H1 (cell line): ENCODE results near the gene HYLS1. TPM values are rescaled to one million over a fixed set of nuclear protein-coding genes. Genes with fewer than 3 reads are reported as not detected.

ENCODE experiments used
- CTCF ChIA-PET: fragments of 300-600 bp; sonication (Branson Sonifier 250); formaldehyde crosslinking; loops from one replicate; lab custom pipeline; 2021; ENCODE audit not compliant: partially characterized antibody; lab: Charles Lee
- POLR2A ChIA-PET: fragments of 300-600 bp; sonication (Branson Sonifier 250); formaldehyde crosslinking; loops from one replicate; lab custom pipeline; 2021; ENCODE audit warnings: inconsistent platforms; ENCODE audit not compliant: partially characterized antibody; lab: Charles Lee
- DNase-seq, 2 experiments: peaks; one replicate each; pipeline versions ENCODE4 v3.0.0 to v3.0.0-alpha.2; 2010 to 2022; ENCODE audit warnings: low spot score in 2 of 2, low read depth in 1 of 2, mixed read lengths in 1 of 2
- FAIRE-seq: peaks from 2 replicates; lab custom pipeline; 2011; peaks lifted over from hg19 to GRCh38; lab: Jason Lieb, UNC
- H2AFZ ChIP-seq: 2 replicates; pipeline ENCODE4 v1.8.1; 2012; ENCODE audit warnings: low read length, inconsistent platforms
- H2AK5ac ChIP-seq: 2 replicates; pipeline ENCODE4 v1.6.1; 2013; ENCODE audit warnings: low read depth, low read length
- H2BK120ac ChIP-seq: replicated peaks from 2 replicates; pipeline ENCODE3; 2013; ENCODE audit warnings: low read depth, low read length, inconsistent platforms
- H2BK12ac ChIP-seq: 2 replicates; pipeline ENCODE4 v1.6.1; 2013; ENCODE audit warnings: low read depth, low read length
- H2BK15ac ChIP-seq: 2 replicates; pipeline ENCODE4 v1.6.1; 2013; ENCODE audit warnings: low read length
- H2BK20ac ChIP-seq: 2 replicates; pipeline ENCODE4 v1.6.1; 2013; ENCODE audit warnings: low read length
- H2BK5ac ChIP-seq: 2 replicates; pipeline ENCODE4 v1.6.1; 2013; ENCODE audit warnings: low read depth, low read length
- H3K14ac ChIP-seq: 2 replicates; pipeline ENCODE4 v1.6.1; 2013; ENCODE audit warnings: inconsistent platforms; ENCODE audit not compliant: insufficient read length
- H3K18ac ChIP-seq: 2 replicates; pipeline ENCODE4 v1.6.1; 2013; ENCODE audit warnings: low read length; ENCODE audit errors: extremely low read depth
- H3K23ac ChIP-seq: 2 replicates; pipeline ENCODE4 v1.6.1; 2013; ENCODE audit warnings: inconsistent platforms; ENCODE audit not compliant: insufficient read length
- H3K23me2 ChIP-seq: 2 replicates; pipeline ENCODE4 v1.6.1; 2013; ENCODE audit warnings: low read depth, low read length
- H3K27ac ChIP-seq: 2 replicates; pipeline ENCODE4 v1.6.1; 2011; ENCODE audit warnings: low read depth, low read length, inconsistent platforms
- H3K27me3 ChIP-seq, 4 experiments: replicated peaks in 1 of 4; 1 replicate in 1 of 4; 2 replicates in 3 of 4; pipeline versions ENCODE4 v1.6.1 to v1.8.1; 2011 to 2013; ENCODE audit warnings: low read length in 3 of 4, mild to moderate bottlenecking in 3 of 4, inconsistent platforms in 2 of 4, mixed read lengths in 2 of 4, moderate library complexity in 1 of 4; ENCODE audit not compliant: control insufficient read depth in 3 of 4, insufficient read depth in 3 of 4; ENCODE audit errors: extremely low read depth in 1 of 4
- H3K36me3 ChIP-seq, 4 experiments: 2 replicates each; pipeline versions ENCODE4 v1.6.1 to v1.8.1; 2011 to 2013; ENCODE audit warnings: mild to moderate bottlenecking in 4 of 4, low read length in 3 of 4, moderate library complexity in 2 of 4, control low read depth in 1 of 4, inconsistent platforms in 1 of 4; ENCODE audit not compliant: insufficient read depth in 4 of 4, control insufficient read depth in 2 of 4
- H3K4ac ChIP-seq: replicated peaks from 2 replicates; pipeline ENCODE3; 2013; ENCODE audit warnings: low read length, low read depth, mixed read lengths, inconsistent platforms; ENCODE audit not compliant: insufficient read length
- H3K4me1 ChIP-seq, 4 experiments: replicated peaks in 1 of 4; 1 replicate in 1 of 4; 2 replicates in 3 of 4; pipeline versions ENCODE4 v1.6.1 to v1.8.1; 2011 to 2013; ENCODE audit warnings: low read length in 3 of 4, inconsistent platforms in 2 of 4, mixed read lengths in 1 of 4; ENCODE audit not compliant: insufficient read depth in 4 of 4, control insufficient read depth in 3 of 4
- H3K4me2 ChIP-seq, 2 experiments: 2 replicates each; pipeline versions ENCODE4 v1.6.1 to v1.8.1; 2011 to 2013; ENCODE audit warnings: low read depth in 2 of 2, low read length in 2 of 2, control low read depth in 1 of 2, inconsistent platforms in 1 of 2, mild to moderate bottlenecking in 1 of 2; ENCODE audit not compliant: insufficient read depth in 1 of 2
- H3K4me3 ChIP-seq, 4 experiments: fragments of 200-600, 300-600 bp in 1 of 4; sonication (generic), shearing (Covaris generic), sonication (Bioruptor Twin) in 1 of 4; 2 replicates each; pipeline versions ENCODE4 v1.5.1 to v1.8.1; 2011 to 2016; ENCODE audit warnings: low read length in 4 of 4, low read depth in 3 of 4, control low read depth in 2 of 4, inconsistent platforms in 2 of 4, mild to moderate bottlenecking in 2 of 4, mixed read lengths in 1 of 4, moderate library complexity in 1 of 4; ENCODE audit not compliant: insufficient read depth in 2 of 4; ENCODE audit errors: extremely low read depth in 1 of 4
- H3K56ac ChIP-seq: replicated peaks from 2 replicates; pipeline ENCODE3; 2013; ENCODE audit warnings: low read depth, mild to moderate bottlenecking, mixed read lengths, low read length, inconsistent platforms; ENCODE audit not compliant: insufficient read length
- H3K79me1 ChIP-seq: 2 replicates; pipeline ENCODE4 v1.6.1; 2013; ENCODE audit warnings: low read depth, low read length, control low read depth
- H3K79me2 ChIP-seq, 2 experiments: 2 replicates each; pipeline versions ENCODE4 v1.6.1 to v1.8.1; 2012 to 2013; ENCODE audit warnings: low read length in 2 of 2, mild to moderate bottlenecking in 2 of 2, inconsistent platforms in 1 of 2; ENCODE audit not compliant: insufficient read depth in 2 of 2, control insufficient read depth in 1 of 2
- H3K9ac ChIP-seq, 4 experiments: replicated peaks in 1 of 4; 1 replicate in 1 of 4; 2 replicates in 3 of 4; pipeline versions ENCODE4 v1.6.1 to v1.8.1; 2011 to 2013; ENCODE audit warnings: low read depth in 3 of 4, low read length in 3 of 4, control low read depth in 2 of 4, mild to moderate bottlenecking in 2 of 4, moderate library complexity in 2 of 4, inconsistent platforms in 1 of 4; ENCODE audit errors: extremely low read depth in 1 of 4
- H3K9me3 ChIP-seq, 2 experiments: 2 replicates each; pipeline versions ENCODE4 v1.6.1 to v1.8.1; 2012 to 2013; ENCODE audit warnings: mild to moderate bottlenecking in 2 of 2, moderate library complexity in 2 of 2, control low read depth in 1 of 2, inconsistent platforms in 1 of 2, low read depth in 1 of 2, low read length in 1 of 2, mixed read lengths in 1 of 2; ENCODE audit not compliant: insufficient read depth in 2 of 2
- H4K20me1 ChIP-seq, 2 experiments: replicated peaks in 1 of 2; 2 replicates each; pipeline versions ENCODE3 to v1.8.1; 2011 to 2013; ENCODE audit warnings: inconsistent platforms in 2 of 2, low read length in 2 of 2, mild to moderate bottlenecking in 1 of 2; ENCODE audit not compliant: insufficient read depth in 2 of 2, control insufficient read depth in 1 of 2
- H4K5ac ChIP-seq: 2 replicates; pipeline ENCODE4 v1.6.1; 2013; ENCODE audit warnings: low read length, low read depth, mixed read lengths, inconsistent platforms; ENCODE audit not compliant: insufficient read length
- H4K8ac ChIP-seq: 2 replicates; pipeline ENCODE4 v1.8.0; 2013; ENCODE audit warnings: mild to moderate bottlenecking, moderate library complexity, low read length, inconsistent platforms; ENCODE audit not compliant: insufficient read depth; ENCODE audit errors: extremely low read depth
- H4K91ac ChIP-seq: replicated peaks from 2 replicates; pipeline ENCODE3; 2013; ENCODE audit warnings: low read length, mixed read lengths, inconsistent platforms; ENCODE audit not compliant: insufficient read length
- CEBPB ChIP-seq: IDR thresholded peaks from 2 replicates; pipeline ENCODE4 v1.6.1; 2012; ENCODE audit warnings: low read depth, low read length
- SIX5 ChIP-seq: IDR thresholded peaks from 2 replicates; pipeline ENCODE4 v1.6.1; 2011; ENCODE audit warnings: mild to moderate bottlenecking, low read depth, low read length
- WGBS, 2 experiments: shearing (Covaris generic) in 1 of 2; methylation state at CpG; one replicate each; pipeline versions ENCODE4 v1.1.6 to v1.1.7; 2013 to 2015; ENCODE audit warnings: low lambda C conversion rate in 2 of 2, mixed read lengths in 2 of 2, inconsistent platforms in 1 of 2, low coverage in 1 of 2, missing lambda C conversion rate in 1 of 2; ENCODE audit not compliant: insufficient replicate concordance in 2 of 2, insufficient coverage in 1 of 2, insufficient read length in 1 of 2; ENCODE audit errors: extremely low coverage in 1 of 2, missing lambda C conversion rate in 1 of 2; 5-methylcytosine and 5-hydroxymethylcytosine counted together
- polyA plus RNA-seq, 7 experiments: library from polyadenylated mRNA; depleted of rRNA in 3 of 7; stranded (reverse) in 5 of 7; unstranded in 2 of 7; fragments of >200 nt in 5 of 7; fragments of 200-250 nt in 2 of 7; gene quantifications; 1 replicate in 5 of 7; 2 replicates in 1 of 7; 4 replicates in 1 of 7; pipeline versions ENCODE4 v1.2.1 to v1.2.3, GENCODE V29; 2011 to 2013; ENCODE audit warnings: missing spikeins in 2 of 7, mixed read lengths in 2 of 7
- total RNA-seq: library from RNA; stranded (reverse); fragmentation: NEBNext Ultra II Directional; extraction: Animal tissue kit (Norgen Biotek cat#: 25700); gene quantifications from 2 replicates; pipeline ENCODE4 v1.2.1, GENCODE V29; 2021

HYLS1 gene
- total and polyA plus RNA-seq, 2 of the 8 experiments (the other 6 are each of a cell fraction or from before 2014, with no cell fraction given): 5.1 to 11.6 TPM

- CTCF ChIA-PET: interaction anchor here (0.8 to 7.0 kb wide), 10 partner anchors 8 to 264 kb away, joined by 3 to 76 read pairs (median 3); partner anchors contain the start of gene VSIG10L2
- H3K9ac ChIP-seq: no peak overlapping the region; a peak in 1 of 7 replicates
Observed at GRCh38 chr11:125929445-125930075, 42.1 kb downstream of the HYLS1 start.

More at GRCh38 chr11:125929445-125930075, 42.1 kb downstream of the HYLS1 start:
- no peak overlapping the region for H2BK12ac ChIP-seq
- peaks cover 6 to 14% (median 11%) of the 10 kb centered on the region in 4 experiments for H3K4me1 ChIP-seq
- FAIRE-seq (no peak), DNase-seq (no peak)
- H2AFZ ChIP-seq: no peak overlapping the region
- H3K4ac ChIP-seq: no peak overlapping the region
- no peak overlapping the region for H4K91ac ChIP-seq
- H3K9me3 ChIP-seq: no peaks in the 10 kb centered on the region
- no peak overlapping the region for H3K4me3 ChIP-seq
- no peak overlapping the region for H3K4me2 ChIP-seq
- WGBS, 2 experiments: 84% methylated on average over 9 of the region's 9 CpGs; no CpG with 5 or more reads in 1 of the 2 experiments
- H3K56ac ChIP-seq: no peak overlapping the region
- no peaks in the 10 kb centered on the region for H4K20me1 ChIP-seq
- peaks cover 0 to 6% (median 2%) of the 10 kb centered on the region in 4 experiments; a peak in 2 of 7 replicates for H3K27me3 ChIP-seq
- H2AK5ac ChIP-seq: no peak overlapping the region
- H3K23ac ChIP-seq: no peak overlapping the region
- H3K36me3 ChIP-seq: no peaks in the 10 kb centered on the region
- H3K18ac ChIP-seq: no peak overlapping the region
- no peak overlapping the region for H4K8ac ChIP-seq
- no peak overlapping the region for H4K5ac ChIP-seq
- no peak overlapping the region for H3K14ac ChIP-seq
- H3K79me1 ChIP-seq: no peaks in the 10 kb centered on the region
- no peak overlapping the region for H2BK15ac ChIP-seq
- no peak overlapping the region for H2BK5ac ChIP-seq
- no peak overlapping the region for H2BK120ac ChIP-seq
- no peaks in the 10 kb centered on the region for H3K79me2 ChIP-seq
- no peak overlapping the region for H2BK20ac ChIP-seq
- TF ChIP-seq CEBPB (peak; percentile 69), SIX5 (no peak)
- no peaks in the 10 kb centered on the region for H3K23me2 ChIP-seq
- H3K27ac ChIP-seq: no peak overlapping the region
- POLR2A ChIA-PET: interaction anchor here (0.9 to 1.3 kb wide), 2 partner anchors 9 to 228 kb away, joined by 3 read pairs; no protein-coding TSS in a partner anchor
